Amniotic stem cell (primary cell): ENCODE data around the gene TRAK2.
A peak's percentile ranks its signal among the peaks of the same experiment; 100 is the strongest.
"Not testable (repeated sequence)": the region's sequence is repeated elsewhere in the genome, so short reads cannot be mapped to it uniquely, and the experiment has no call there.

Experiments
- DNase-seq: peaks from one replicate; lab custom pipeline; 2025; lab: John Stamatoyannopoulos, UW

Gene TRAK2

GRCh38 chr2:201452058-201452921 lies 1.0 kb upstream of the TRAK2 start:
- no peak for DNase-seq

GRCh38 chr2:201450954-201451291 lies 335 bp downstream of the TRAK2 start:
- DNase-seq: no peak

GRCh38 chr2:201448701-201449100 lies 2.6 kb downstream of the TRAK2 start:
- no peak for DNase-seq

- DNase-seq: no peak
These were observed 3.2 kb downstream of the TRAK2 start for GRCh38 chr2:201448061-201448460.

- no peak for DNase-seq
These were observed 4.2 kb downstream of the TRAK2 start for GRCh38 chr2:201447086-201447485.

GRCh38 chr2:201444746-201445465 lies 6.4 kb downstream of the TRAK2 start:
- no peak for DNase-seq

GRCh38 chr2:201441409-201441808 lies 9.8 kb downstream of the TRAK2 start:
- no peak for DNase-seq

- DNase-seq: no peak
These were observed 11.1 kb downstream of the TRAK2 start for GRCh38 chr2:201440182-201440581.

GRCh38 chr2:201439336-201439922 lies 11.8 kb downstream of the TRAK2 start:
- not testable (repeated sequence) for DNase-seq

DNA sequence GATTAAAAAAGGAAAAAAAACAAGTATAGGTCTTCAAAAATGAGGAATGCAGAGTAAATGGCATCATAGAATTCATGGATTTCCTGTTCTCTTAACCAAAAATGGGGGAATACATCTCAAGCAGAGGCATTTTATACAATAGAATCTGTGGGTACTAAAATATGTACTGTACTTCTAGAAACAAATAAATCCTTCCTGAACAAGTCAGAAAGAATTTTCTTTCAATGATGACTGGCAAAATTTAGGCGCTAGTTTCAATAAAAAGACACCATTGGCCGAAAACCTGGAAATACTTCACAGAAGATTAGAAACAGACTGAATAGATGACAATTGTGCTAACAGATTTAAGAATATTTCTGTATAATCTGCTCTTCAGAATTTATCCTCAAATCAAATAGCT lies 15.1 kb downstream of the TRAK2 start:
- no peak for DNase-seq

- no peak for DNase-seq
These were observed 17.8 kb downstream of the TRAK2 start for GRCh38 chr2:201433394-201433995.

DNA sequence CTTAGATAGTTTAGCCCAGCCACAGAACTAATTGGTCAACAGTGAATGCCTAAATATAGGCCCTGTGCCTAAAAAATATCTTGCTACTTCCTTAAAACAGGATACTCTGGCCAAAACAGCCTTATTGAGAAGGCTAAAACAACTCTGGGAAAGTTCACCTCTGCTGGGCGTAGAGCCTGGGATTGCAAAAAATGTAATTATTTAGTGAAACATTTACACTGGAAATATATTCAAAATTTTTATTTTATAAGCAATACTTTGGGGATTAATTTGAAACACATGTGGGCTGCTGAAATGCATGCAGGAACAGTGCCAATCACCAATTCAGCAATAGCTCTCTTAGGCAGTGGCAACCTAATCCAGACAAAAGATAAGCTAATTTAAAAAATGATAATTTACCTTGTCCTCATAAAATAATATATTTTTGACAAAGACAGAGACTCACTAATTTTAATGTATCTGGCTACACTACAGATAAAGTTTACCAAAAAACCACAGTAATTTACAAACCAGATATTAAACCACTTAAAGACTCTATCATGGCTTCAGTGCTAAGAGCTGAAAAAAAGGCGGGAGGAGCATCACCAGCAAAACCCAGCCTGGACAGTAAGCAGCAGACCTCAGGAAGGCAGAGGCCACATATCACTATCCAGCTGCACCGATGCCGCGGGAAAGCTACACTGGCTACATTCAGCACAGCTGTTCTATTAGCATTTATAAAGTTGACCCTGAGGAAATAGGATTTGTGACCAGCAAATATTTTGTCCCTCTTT lies 18.5 kb downstream of the TRAK2 start:
- DNase-seq: no peak

GRCh38 chr2:201432038-201432620 lies 19.1 kb downstream of the TRAK2 start:
- peak; percentile 65 for DNase-seq

DNA sequence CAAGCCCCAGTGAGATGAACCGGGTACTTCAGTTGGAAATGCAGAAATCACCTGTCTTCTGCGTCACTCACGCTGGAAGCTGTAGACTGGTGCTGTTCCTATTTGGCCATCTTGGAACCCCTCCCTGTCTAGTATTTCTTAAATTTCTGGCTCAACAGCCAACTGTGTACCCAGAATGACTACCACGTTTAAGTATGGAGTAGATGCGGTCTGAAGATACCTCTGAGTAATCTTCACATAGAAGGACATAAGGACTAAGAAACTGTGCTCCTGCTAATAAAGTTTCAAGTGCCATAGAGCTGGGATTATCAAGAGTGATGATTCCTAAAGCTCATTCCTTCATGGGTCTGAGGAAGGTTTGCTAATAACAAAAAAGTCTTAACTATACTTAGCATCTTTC lies 20.4 kb downstream of the TRAK2 start:
- no peak for DNase-seq

GRCh38 chr2:201430322-201430721 lies 20.9 kb downstream of the TRAK2 start:
- DNase-seq: not testable (repeated sequence)

GRCh38 chr2:201429835-201430234 lies 21.4 kb downstream of the TRAK2 start:
- DNase-seq: not testable (repeated sequence)

DNA sequence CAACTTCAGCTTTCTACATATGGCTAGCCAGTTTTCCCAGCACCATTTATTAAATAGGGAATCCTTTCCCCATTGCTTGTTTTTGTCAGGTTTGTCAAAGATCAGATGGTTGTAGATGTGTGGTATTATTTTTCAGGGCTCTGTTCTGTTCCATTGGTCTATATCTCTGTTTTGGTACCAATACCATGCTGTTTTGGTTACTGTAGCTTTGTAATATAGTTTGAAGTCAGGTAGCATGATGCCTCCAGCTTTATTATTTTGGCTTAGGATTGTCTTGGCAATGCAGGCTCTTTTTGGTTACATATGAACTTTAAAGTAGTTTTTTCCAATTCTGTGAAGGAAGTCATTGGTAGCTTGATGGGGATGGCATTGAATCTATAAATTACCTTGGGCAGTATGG lies 22.9 kb downstream of the TRAK2 start:
- not testable (repeated sequence) for DNase-seq

- no peak for DNase-seq
These were observed 25.3 kb downstream of the TRAK2 start for GRCh38 chr2:201425952-201426351.

DNA sequence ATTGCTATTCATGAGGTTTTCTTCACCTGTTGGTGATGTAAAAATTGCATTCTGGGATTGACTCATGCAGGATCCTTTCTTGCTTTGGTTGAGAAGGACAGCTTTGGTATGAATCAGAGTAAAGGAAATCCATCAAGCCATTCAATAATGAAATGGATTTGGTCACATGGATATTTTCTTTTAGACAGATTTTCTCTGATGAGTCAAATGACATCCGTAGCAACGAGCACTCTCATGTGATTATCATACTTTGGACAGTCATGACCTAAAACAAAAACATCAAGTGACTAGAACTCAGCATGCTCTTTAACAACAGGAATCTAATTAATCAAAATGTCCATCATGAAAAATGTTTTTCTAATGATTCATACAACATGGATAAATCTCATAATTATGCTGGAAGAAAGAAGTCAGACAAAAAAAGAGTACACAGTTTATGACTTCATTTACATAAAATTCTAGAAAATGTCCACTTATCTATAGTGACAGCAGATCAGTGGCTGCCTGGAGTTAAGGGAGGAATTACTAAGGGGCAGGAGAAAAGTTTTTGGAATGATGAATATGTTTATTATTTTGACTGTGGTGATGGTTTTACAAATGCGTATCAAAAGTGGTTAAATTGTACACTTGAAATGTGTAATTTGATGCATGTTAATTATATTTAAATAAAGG lies 30.7 kb downstream of the TRAK2 start:
- DNase-seq: peak; percentile 39

DNA sequence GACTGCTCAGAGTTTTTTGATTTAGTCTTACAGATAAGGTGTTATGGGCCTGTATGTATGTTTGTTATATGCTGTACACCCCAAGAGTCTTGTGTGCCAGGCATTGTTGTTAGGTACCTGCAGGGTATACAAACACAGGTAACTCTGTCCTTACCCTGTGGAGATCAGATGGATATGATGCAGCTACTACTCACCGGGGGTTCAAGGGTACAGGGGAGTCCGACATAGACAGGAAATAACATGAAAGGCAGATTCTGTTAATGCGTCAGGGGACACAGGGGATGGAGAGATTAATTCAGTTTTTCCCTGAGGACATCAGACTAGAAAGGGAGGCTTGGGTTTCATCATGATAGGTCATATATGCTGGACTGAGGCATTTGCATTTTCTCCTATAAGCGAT lies 31.3 kb downstream of the TRAK2 start:
- DNase-seq: no peak
